GM12801 (cell line): Measurements from ENCODE around the gene ST7L.

Experiments
- CTCF ChIP-seq: IDR thresholded peaks from one replicate; pipeline ENCODE4 v1.5.1; 2011; ENCODE audit warnings: control low read depth; ENCODE audit not compliant: insufficient read length; ENCODE audit errors: extremely low read depth

Gene ST7L

GRCh38 chr1:112513112-112513870, 105.7 kb downstream of the ST7L start:
- no peak for TF ChIP-seq CTCF

- no peak for TF ChIP-seq CTCF
These were observed 107.0 kb downstream of the ST7L start for GRCh38 chr1:112511897-112512296.

- TF ChIP-seq CTCF: no peak
These were observed 108.6 kb downstream of the ST7L start for GRCh38 chr1:112510340-112510739.

- TF ChIP-seq CTCF: no peak
These were observed 109.2 kb downstream of the ST7L start for GRCh38 chr1:112509660-112510178.

- no peak for TF ChIP-seq CTCF
These were observed 109.8 kb downstream of the ST7L start for GRCh38 chr1:112509005-112509659.

- TF ChIP-seq CTCF: no peak
These were observed 110.5 kb downstream of the ST7L start, which contains the start of gene WNT2B for GRCh38 chr1:112508278-112509004. Gene WNT2B (plus strand): TSS chr1:112508965. CDS start chr1:112509263, 298 bp downstream.

GRCh38 chr1:112507921-112508277, 111.0 kb downstream of the ST7L start:
- no peak for TF ChIP-seq CTCF
